HG03139 (cell line): ENCODE results near the gene IGSF21.

Experiments used
- ATAC-seq: cut with Tn5 transposase; IDR thresholded peaks from one replicate; pipeline ENCODE4 v1.9.1; 2021; ENCODE audit not compliant: unreplicated experiment

IGSF21 gene

DNA sequence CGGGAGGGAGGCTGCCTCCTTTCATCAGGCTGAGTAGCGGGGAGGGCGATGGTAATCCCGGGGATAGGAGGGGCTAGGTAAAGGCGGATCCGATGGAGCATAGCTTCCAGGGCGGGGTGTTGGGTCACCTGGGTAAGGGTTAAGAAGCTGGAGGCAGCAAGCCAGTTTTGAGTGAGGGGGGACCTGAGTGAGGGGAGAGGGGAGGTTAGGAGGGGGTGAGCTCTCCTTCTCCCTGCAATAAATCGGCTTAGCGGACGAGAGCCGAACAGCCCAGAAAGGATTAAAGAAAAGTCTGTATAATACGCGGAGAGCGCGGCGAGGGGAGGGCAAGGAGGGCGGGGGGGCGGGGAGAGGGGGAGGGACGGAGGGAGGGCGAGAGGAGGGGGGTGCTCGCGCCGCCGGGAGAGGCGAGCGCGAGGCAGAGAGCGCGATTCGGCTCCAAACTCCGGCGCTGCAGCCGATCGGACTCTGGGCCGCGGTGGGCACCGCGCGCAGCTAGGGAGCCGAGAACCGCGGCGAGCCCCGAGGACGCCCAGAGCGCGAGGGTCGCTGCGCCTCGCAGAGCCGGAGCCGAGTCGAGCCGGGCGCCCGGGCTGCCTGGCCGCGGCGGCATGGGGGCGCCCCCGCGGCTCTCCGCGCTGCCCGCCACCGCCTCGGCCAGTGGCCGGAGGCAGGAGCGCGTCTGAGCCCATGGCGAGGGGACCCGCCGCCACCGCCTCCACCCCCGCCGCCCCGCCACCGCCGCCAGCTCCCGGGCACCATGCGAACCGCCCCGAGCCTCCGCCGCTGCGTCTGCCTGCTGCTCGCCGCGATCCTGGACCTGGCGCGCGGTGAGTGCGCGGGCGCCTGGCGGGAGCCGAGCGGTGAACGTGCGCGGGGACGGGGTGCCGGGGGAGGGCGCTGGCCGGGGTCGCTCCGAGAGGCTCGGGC, at the start of gene IGSF21:
IGSF21 (plus strand) TSS at position 430 of the 930 bp plus-strand sequence; CDS start at position 761, 331 bp downstream.
- ATAC-seq: no peak

- no peak for ATAC-seq
Measured at GRCh38 chr1:18058206-18058921, 49.2 kb upstream of the IGSF21 start.

- no peak for ATAC-seq
Measured at GRCh38 chr1:18058981-18059605, 48.5 kb upstream of the IGSF21 start.

- ATAC-seq: no peak
Measured at GRCh38 chr1:18060366-18060765, 47.2 kb upstream of the IGSF21 start.

- ATAC-seq: no peak
Measured at GRCh38 chr1:18062185-18062584, 45.4 kb upstream of the IGSF21 start.

GRCh38 chr1:18064534-18064933, 43.1 kb upstream of the IGSF21 start:
- ATAC-seq: no peak

DNA sequence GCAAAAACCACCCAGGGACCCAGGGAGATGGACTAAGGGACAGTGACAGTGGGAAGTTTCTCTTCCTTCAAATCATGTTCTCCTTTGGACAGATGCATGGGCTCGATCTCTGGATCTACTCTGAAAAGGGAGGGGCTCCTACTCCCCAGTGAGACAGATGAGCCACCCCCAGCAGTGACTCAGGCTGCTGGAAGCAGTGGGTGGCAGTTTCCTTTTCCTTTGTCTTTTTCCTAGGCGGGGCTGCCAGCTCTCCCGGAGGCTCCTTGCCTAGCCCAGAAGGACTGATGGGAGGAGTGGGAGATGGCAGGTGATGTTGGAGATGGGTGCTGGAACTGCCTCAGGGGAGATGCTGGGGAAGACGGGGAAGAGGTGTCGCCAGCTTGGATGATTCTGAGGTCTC, 41.0 kb upstream of the IGSF21 start:
- ATAC-seq: no peak

DNA sequence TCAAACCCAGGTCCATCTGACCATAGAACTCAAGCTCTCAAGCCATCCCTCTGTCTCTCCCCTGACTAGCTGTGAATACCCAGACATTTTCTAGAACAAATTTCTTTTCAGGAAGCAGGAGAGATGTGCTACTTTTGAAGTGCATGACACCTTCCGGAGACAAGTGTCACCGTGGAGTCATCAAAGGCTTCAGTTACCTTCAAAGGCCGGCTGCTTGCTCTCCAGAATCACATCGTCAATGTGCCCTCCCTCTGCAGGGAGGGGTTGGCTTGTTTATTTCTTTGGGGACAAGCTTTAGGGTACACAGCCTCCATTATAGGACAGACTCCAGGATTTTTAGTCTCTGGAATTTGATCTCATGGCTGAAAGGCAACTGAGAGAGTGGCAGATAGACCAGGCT, 37.7 kb upstream of the IGSF21 start:
- ATAC-seq: no peak

DNA sequence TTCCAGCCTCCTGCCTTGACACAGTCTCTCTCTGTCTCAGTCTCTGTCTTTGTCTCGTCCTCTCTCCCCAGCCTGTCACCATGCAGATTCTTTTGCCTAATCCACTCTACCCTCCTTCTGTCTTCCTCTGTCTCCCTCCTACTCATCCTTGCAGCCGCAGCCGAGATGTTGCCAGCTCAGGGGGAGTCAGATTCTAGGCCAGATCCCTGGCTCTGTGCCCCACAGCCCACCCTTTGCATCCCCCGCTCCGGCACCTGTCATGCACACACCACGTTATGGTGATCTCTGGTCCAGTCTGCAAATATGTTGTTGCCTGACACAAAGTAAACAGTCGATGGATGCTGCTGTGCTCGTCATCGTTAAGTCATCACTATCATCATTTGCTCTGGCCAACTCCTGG, 35.5 kb upstream of the IGSF21 start:
- ATAC-seq: no peak

GRCh38 chr1:18073066-18073642, 34.4 kb upstream of the IGSF21 start:
- no peak for ATAC-seq

DNA sequence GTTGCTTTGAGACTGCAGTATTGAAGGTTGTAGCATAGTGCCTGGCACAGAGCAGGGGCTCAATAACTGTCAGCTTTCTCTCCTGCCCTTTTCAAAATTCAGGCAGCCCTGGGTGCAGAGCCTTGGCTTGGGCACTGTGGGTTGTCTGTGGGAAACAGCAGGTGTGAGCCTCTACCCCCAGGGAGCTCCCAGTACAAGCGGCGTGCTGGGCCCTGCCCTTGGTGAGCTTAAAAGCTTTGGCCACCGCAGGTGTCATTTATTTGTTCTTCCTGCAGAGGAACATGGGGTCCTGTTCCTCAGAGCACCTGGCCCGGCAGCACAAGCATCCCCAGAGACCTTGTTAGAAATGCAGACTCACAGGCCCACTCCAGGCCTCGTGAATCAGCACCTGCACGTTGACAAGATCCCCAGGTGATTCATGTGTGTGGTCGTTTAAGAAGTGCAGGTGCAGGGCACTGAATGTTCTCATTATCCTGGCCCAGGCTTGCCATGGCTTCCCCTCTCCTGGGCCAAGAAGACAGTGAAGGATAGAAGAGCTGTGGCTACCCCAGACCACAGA, 29.9 kb upstream of the IGSF21 start:
- no peak for ATAC-seq

DNA sequence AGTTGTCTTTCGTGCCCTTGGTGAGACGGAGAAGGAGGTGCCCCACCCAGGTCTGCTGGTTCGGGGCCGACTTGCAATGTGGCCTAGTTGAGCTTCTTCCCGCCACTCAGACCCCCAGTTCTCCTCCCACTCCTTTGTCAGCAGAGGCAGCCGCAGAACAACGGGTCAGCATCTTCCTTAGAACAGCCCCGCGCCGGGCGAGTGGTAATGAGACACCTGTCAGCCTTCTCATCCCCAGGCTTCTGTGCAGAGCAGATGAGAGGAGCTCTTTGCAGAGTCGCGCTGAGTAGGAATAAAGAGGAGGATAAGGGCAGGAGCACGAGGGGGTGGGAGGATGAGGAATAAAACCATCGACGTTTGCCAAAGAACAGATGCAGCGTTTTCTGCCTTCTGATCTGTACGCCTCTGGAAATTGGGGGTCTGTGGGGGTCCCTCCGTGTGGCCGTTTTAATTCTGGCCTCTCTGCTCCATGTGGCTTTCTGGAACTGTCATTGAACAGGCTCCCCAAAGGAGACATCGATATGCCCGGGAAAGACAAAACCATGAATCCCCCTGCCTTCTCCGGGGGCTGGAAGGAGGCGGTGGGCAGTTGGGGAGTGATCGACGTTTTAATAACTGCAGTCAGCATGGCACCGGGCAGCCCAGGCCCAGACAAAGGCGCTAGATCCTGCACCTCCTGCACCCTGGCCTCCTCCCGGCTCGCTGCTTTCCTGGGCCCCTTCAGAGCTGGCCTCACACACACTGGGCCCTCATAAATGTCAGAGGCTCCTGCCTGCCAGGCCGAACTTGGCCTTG, 27.5 kb upstream of the IGSF21 start:
- ATAC-seq: no peak

GRCh38 chr1:18085387-18086074, 22.1 kb upstream of the IGSF21 start:
- ATAC-seq: no peak

DNA sequence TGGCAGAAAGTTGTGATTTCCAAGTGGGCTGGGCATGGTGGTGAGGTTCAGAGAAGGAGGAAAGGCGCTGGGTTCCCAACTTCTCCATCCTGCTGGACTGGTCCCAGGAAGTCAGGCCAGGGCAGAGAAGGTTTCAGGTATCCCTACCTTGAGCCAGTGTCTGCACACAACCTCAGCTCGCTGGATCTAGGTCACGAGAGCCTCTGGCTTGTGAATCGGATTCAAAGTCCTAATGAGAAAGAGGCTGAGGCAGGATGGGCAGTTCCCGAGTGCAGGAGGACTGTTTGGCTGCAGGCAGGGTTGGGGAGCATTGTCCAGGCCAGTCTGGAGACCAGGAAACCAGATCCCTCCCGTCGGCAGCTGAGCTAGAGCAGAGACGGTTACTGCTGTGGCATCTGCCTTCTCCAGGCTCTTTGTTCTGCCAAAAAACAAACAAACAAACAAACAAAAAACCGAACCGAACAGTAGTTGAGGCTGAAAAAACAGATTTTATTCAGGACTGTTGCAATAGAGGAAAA, 19.5 kb upstream of the IGSF21 start:
- no peak for ATAC-seq

DNA sequence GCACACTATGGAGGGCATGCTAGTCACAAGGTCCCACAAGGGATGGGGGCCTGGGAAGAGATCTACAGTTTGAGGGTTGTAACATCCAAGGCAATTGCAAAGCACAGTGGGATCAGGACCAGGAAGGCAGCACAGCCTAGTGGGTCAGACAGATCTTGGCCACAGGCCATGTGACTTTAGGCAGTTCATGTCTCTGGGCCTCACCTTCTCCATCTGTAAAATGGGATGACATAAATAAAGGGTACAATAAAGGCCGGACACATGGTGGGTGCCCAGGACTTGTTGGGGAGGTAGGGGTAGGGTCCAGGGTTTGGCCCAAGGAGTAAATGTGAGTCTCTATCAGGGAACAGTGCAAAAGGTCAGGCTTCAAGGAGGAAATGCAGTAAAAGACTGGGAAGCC, 18.1 kb upstream of the IGSF21 start:
- ATAC-seq: no peak

DNA sequence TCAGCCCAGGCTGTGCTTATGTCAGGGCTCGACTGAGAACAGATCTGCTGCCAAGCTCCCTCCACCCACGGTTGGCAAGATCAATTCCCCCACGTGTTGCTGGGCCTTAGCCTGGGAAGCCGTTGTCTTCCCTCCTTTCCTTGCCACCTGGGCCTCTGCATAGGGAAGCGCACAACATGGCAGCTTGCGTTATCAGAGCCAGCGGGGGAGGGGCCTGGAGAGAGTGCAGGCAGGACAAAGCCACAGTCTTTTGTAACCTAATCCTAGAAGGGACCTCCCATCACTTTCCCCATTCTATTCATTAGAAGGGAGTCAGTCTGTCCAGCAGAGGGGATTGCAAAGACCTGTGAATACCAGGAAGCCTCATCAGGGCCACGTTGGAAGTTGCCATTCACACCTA, 17.0 kb upstream of the IGSF21 start:
- no peak for ATAC-seq

- ATAC-seq: no peak
Measured at GRCh38 chr1:18091660-18092446, 15.7 kb upstream of the IGSF21 start.

- no peak for ATAC-seq
Measured at GRCh38 chr1:18093193-18093592, 14.4 kb upstream of the IGSF21 start.

DNA sequence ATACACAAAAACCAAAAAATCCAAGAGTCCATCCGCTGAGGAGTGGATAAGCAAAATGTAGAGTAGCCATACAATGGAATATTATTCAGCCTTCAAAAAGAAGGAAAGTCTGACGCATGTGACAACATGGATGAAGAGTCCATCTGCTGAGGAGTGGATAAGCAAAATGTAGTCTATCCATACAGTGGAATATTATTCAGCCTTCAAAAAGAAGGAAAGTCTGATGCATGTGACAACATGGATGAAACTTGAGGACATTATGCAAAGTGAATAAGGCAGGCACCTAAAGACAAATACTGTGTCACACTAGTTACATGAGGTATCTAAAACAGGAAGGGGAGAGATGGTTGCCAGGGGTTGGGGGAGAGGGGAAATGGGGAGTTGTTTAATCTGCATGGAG, 14.0 kb upstream of the IGSF21 start:
- no peak for ATAC-seq
